ENCODE results near the gene ZNF185. TPM values are rescaled to one million over a fixed set of nuclear protein-coding genes. Genes with fewer than 3 reads are reported as not detected.

The ZNF185 gene
- total and polyA plus RNA-seq, 9 of the 15 experiments (the other 6 are each of a cell fraction or from before 2014, with no cell fraction given) = 0.08 to 1.1 (median 0.22) TPM

DNA sequence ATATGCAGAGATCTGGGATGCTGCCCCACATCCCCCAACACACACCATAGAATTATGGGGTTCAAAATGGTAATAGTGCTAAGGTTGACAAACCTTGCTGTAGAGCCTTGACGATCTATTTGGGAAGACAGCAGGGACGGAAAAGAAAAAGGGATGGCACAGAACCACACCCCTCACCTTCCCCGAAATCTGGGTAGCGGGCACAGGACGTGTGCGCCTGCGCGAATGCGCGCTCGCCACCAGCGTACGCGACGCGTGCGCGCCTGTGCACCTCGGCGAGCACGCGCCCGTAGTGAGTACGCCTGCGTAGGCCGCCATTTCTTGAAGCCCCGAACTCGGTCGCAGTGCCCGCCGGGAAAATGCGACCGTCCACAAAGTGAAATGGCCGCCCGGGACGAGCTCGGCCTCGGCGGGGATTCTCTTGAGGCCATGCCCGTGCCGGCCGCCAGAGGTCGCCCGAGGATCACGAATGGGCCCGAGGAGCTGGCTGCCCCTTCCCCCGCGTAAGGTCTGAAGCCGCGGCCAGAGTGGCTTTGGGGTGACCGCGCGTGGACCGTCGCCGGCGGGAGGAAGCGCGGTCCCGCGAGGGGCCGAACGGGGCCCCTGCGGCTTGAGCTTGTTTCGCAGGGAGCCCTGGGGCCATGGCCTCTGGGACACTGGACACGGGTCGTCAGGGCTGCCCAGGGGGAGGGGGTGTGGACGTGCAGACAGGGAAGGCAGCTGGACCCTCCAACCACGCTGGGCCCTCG lies 43.6 kb downstream of the ZNF185 start (continued):
- TF ChIP-seq ZNF699 (CRISPR knock-in tag; IDR thresholded peaks at IDR 0.05; ENCODE audit: insufficient replicate concordance) = no peak
- peak; percentile 53; the same call in 1 of the 2 replicates for TF ChIP-seq STAG1 (CRISPR knock-in tag; IDR thresholded peaks at IDR 0.05; ENCODE audit: borderline replicate concordance)
- TF ChIP-seq, protein P1, sequence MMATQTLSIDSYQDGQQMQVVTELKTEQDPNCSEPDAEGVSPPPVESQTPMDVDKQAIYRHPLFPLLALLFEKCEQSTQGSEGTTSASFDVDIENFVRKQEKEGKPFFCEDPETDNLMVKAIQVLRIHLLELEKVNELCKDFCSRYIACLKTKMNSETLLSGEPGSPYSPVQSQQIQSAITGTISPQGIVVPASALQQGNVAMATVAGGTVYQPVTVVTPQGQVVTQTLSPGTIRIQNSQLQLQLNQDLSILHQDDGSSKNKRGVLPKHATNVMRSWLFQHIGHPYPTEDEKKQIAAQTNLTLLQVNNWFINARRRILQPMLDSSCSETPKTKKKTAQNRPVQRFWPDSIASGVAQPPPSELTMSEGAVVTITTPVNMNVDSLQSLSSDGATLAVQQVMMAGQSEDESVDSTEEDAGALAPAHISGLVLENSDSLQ (IDR thresholded peaks at IDR 0.05) = peak; percentile 58
- TF ChIP-seq PHF20 (IDR thresholded peaks at IDR 0.05; ENCODE audit: partially characterized antibody) = peak; percentile 58
- peak; percentile 80; the same call in 1 of the 2 replicates for TF ChIP-seq XRCC5 (IDR thresholded peaks at IDR 0.05; ENCODE audit: low read depth, low read length)
- TF ChIP-seq, protein P2, sequence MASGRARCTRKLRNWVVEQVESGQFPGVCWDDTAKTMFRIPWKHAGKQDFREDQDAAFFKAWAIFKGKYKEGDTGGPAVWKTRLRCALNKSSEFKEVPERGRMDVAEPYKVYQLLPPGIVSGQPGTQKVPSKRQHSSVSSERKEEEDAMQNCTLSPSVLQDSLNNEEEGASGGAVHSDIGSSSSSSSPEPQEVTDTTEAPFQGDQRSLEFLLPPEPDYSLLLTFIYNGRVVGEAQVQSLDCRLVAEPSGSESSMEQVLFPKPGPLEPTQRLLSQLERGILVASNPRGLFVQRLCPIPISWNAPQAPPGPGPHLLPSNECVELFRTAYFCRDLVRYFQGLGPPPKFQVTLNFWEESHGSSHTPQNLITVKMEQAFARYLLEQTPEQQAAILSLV (tag; IDR thresholded peaks at IDR 0.05) = no peak
- TF ChIP-seq YY1 (IDR thresholded peaks at IDR 0.05; ENCODE audit: borderline replicate concordance in 1 of 3, control insufficient read depth in 1 of 3, extremely low read depth in 1 of 3, insufficient read depth in 3 of 3, insufficient read length in 1 of 3, insufficient replicate concordance in 2 of 3, low read depth in 1 of 3, low read length in 2 of 3) = peak; percentile 94 to 99 (median 99)
- TF ChIP-seq, protein P3, sequence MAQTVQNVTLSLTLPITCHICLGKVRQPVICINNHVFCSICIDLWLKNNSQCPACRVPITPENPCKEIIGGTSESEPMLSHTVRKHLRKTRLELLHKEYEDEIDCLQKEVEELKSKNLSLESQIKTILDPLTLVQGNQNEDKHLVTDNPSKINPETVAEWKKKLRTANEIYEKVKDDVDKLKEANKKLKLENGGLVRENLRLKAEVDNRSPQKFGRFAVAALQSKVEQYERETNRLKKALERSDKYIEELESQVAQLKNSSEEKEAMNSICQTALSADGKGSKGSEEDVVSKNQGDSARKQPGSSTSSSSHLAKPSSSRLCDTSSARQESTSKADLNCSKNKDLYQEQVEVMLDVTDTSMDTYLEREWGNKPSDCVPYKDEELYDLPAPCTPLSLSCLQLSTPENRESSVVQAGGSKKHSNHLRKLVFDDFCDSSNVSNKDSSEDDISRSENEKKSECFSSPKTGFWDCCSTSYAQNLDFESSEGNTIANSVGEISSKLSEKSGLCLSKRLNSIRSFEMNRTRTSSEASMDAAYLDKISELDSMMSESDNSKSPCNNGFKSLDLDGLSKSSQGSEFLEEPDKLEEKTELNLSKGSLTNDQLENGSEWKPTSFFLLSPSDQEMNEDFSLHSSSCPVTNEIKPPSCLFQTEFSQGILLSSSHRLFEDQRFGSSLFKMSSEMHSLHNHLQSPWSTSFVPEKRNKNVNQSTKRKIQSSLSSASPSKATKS (CRISPR knock-in tag; IDR thresholded peaks at IDR 0.05) = no peak
- TF ChIP-seq, protein P4, sequence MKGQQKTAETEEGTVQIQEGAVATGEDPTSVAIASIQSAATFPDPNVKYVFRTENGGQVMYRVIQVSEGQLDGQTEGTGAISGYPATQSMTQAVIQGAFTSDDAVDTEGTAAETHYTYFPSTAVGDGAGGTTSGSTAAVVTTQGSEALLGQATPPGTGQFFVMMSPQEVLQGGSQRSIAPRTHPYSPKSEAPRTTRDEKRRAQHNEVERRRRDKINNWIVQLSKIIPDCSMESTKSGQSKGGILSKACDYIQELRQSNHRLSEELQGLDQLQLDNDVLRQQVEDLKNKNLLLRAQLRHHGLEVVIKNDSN (CRISPR knock-in tag; IDR thresholded peaks at IDR 0.05) = peak; percentile 55; the same call in 1 of the 2 replicates
- TF ChIP-seq, protein P5, sequence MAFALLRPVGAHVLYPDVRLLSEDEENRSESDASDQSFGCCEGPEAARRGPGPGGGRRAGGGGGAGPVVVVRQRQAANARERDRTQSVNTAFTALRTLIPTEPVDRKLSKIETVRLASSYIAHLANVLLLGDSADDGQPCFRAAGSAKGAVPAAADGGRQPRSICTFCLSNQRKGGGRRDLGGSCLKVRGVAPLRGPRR (CRISPR knock-in tag; IDR thresholded peaks at IDR 0.05) = no peak
- TF ChIP-seq, protein P6, sequence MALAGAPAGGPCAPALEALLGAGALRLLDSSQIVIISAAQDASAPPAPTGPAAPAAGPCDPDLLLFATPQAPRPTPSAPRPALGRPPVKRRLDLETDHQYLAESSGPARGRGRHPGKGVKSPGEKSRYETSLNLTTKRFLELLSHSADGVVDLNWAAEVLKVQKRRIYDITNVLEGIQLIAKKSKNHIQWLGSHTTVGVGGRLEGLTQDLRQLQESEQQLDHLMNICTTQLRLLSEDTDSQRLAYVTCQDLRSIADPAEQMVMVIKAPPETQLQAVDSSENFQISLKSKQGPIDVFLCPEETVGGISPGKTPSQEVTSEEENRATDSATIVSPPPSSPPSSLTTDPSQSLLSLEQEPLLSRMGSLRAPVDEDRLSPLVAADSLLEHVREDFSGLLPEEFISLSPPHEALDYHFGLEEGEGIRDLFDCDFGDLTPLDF (CRISPR knock-in tag; IDR thresholded peaks at IDR 0.05) = peak; percentile 38; the same call in 1 of the 2 replicates
- no peak for TF ChIP-seq MED1 (CRISPR knock-in tag; IDR thresholded peaks at IDR 0.05; ENCODE audit: borderline replicate concordance)
- TF ChIP-seq TOE1 (IDR thresholded peaks at IDR 0.05; ENCODE audit: borderline replicate concordance) = no peak
- TF ChIP-seq TOE1 (CRISPR knock-in tag; IDR thresholded peaks at IDR 0.05; ENCODE audit: borderline replicate concordance, low read depth) = no peak
- no peak for TF ChIP-seq ZSCAN32 (CRISPR knock-in tag; IDR thresholded peaks at IDR 0.05)
- TF ChIP-seq, protein P7, sequence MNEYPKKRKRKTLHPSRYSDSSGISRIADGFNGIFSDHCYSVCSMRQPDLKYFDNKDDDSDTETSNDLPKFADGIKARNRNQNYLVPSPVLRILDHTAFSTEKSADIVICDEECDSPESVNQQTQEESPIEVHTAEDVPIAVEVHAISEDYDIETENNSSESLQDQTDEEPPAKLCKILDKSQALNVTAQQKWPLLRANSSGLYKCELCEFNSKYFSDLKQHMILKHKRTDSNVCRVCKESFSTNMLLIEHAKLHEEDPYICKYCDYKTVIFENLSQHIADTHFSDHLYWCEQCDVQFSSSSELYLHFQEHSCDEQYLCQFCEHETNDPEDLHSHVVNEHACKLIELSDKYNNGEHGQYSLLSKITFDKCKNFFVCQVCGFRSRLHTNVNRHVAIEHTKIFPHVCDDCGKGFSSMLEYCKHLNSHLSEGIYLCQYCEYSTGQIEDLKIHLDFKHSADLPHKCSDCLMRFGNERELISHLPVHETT (CRISPR knock-in tag; conservative IDR thresholded peaks at IDR 0.05 in 1 of 2, IDR thresholded peaks at IDR 0.05 in 1 of 2) = peak in 1 of 2 experiments; percentile 87; a peak in 2 of 4 replicates
